AG10803 (cell line): Measurements from ENCODE around the gene MIPOL1.
"Not testable (repeated sequence)": the region's sequence is repeated elsewhere in the genome, so short reads cannot be mapped to it uniquely, and the experiment has no call there.

Source experiments
- DNase-seq: peaks from one replicate; pipeline ENCODE4 v3.0.0; 2010; ENCODE audit warnings: low read depth
- H3K4me3 ChIP-seq: 2 replicates; pipeline ENCODE4 v1.5.1; 2011; ENCODE audit warnings: mild to moderate bottlenecking, low read length, control low read depth
- TF ChIP-seq, protein P1 (sequence below): conservative IDR thresholded peaks from 2 replicates; pipeline ENCODE4 v1.5.1; 2011; ENCODE audit warnings: mild to moderate bottlenecking, low read length, control low read depth, inconsistent platforms

Gene MIPOL1

DNA sequence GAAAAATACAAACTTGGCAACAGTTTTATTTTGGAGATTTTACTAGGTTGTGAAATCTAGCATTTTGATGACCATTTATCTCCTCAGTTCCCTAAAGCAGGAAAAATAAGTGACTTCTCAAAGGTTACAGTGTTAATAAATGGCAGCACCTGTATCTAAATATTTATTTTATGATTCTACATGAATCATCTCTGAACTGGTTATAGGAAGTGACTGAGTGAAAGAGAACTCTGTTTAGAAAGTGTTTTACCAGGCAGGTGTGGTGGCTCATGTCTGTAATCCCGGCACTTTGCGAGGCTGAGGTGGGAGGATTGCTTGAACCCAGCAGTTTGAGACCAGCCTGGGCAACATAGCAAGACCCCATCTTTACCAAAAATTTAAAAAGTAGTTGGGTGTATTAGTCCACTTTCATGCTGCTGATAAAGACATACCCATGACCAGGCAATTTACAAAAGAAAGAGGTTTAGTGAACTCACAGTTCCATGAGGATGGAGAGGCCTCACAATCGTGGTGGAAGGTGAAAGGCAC is 26.3 kb downstream of the MIPOL1 start:
- DNase-seq = no peak
- TF ChIP-seq, protein P1, sequence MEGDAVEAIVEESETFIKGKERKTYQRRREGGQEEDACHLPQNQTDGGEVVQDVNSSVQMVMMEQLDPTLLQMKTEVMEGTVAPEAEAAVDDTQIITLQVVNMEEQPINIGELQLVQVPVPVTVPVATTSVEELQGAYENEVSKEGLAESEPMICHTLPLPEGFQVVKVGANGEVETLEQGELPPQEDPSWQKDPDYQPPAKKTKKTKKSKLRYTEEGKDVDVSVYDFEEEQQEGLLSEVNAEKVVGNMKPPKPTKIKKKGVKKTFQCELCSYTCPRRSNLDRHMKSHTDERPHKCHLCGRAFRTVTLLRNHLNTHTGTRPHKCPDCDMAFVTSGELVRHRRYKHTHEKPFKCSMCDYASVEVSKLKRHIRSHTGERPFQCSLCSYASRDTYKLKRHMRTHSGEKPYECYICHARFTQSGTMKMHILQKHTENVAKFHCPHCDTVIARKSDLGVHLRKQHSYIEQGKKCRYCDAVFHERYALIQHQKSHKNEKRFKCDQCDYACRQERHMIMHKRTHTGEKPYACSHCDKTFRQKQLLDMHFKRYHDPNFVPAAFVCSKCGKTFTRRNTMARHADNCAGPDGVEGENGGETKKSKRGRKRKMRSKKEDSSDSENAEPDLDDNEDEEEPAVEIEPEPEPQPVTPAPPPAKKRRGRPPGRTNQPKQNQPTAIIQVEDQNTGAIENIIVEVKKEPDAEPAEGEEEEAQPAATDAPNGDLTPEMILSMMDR = no peak
- H3K4me3 ChIP-seq = no peak overlapping the region

DNA sequence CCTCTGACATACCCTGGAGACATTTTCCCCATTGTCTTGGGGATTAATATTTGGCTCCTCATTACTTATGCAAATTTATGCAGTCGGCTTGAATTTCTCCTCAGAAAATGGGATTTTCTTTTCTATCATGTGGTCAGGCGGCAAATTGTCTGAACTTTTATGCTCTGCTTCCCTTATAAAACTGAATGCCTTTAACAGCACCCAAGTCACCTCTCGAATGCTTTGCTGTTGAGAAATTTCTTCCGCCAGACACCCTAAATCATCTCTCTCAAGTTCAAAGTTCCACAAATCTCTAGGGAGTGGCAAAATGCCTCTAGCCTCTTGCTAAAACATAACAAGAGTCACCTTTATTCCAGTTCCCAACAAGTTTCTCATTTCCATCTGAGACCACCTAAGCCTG is 27.9 kb downstream of the MIPOL1 start:
- not testable (repeated sequence) for H3K4me3 ChIP-seq, DNase-seq

- H3K4me3 ChIP-seq = no peak overlapping the region
- TF ChIP-seq, protein P1 = peak; percentile 81
- DNase-seq = peak; percentile 71
Measured at GRCh38 chr14:37230551-37231194, 32.9 kb downstream of the MIPOL1 start.

- TF ChIP-seq, protein P1 = peak; percentile 82
- DNase-seq = peak; percentile 70
- no peak overlapping the region for H3K4me3 ChIP-seq
Measured at GRCh38 chr14:37232907-37233481, 35.3 kb downstream of the MIPOL1 start.

DNA sequence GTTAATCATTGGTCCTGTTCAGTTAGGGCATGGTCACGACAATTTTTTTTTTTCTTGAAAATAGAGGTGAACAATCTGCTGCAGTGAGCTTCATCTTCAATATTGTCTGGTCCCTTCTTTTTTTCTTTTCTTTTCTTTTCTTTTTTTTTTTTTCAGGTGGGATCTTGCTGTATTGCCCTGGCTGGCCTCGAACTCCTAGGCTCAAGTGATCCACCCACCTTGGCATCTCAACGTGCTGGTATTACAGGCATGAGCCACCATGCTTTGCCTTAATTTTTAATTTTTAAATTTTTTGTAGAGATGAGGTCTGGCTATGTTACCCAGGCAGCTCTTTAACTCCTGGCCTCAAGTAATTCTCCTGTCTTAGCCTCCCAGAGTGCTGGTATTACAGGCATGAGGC is 36.5 kb downstream of the MIPOL1 start:
- H3K4me3 ChIP-seq = no peak overlapping the region
- no peak for DNase-seq
- TF ChIP-seq, protein P1 = no peak

DNA sequence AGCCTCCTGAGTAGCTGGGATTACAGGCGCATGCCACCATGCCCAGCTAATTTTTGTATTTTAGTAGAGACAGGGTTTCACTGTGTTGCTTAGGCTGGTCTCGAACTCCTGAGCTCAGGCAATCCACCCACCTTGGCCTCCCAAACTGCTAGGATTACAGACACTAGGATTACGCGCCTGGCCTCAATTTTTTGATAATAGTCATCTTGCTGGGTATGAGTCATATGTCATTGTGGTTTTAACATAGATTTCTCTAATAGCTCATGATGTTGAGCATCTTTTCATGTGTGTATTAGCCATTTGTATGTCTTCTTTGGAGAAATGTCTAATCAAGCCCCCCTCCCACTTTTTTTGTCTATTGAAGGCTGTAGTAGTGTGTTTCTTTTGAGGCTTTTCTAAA is 38.3 kb downstream of the MIPOL1 start:
- not testable (repeated sequence) for H3K4me3 ChIP-seq
- DNase-seq = peak; percentile 40

DNA sequence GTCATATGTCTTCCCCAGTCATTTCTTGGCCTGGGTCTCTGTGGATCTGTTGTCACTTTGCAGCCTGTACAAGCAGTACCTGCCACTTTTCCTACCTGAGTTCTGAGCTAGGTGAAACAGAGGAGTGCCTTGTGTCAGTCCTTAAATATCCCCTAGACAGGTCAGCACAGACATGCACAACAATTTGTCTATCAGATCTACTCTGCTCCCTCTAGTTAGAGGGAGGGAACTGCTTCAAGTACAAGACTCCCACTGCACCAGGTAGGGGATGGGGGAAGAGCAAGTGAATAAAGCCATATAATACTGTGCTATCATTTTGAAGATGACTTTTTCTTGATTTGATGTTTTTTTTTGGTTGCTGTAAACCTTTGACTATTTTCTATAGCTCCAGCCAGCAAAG is 39.4 kb downstream of the MIPOL1 start:
- TF ChIP-seq, protein P1 = no peak
- H3K4me3 ChIP-seq = no peak overlapping the region
- DNase-seq = no peak

GRCh38 chr14:37237735-37238200 is 40.0 kb downstream of the MIPOL1 start:
- no peak overlapping the region for H3K4me3 ChIP-seq
- TF ChIP-seq, protein P1 = no peak
- no peak for DNase-seq
